Muscle of back (tissue), 11 donors: Measurements from ENCODE around the gene PFKP. TPM values are rescaled to one million over a fixed set of nuclear protein-coding genes. Genes with fewer than 3 reads are reported as not detected.
"Not testable (repeated sequence)": the region's sequence is repeated elsewhere in the genome, so short reads cannot be mapped to it uniquely, and the experiment has no call there.

ENCODE experiments used
- DNase-seq, 3 donors: peaks; one replicate each; pipeline versions ENCODE4 v3.0.0 to v3.0.0-alpha.2; 2013
- polyA plus RNA-seq, 10 donors: library from polyadenylated mRNA; unstranded; fragments of 120-200 nt; gene quantifications; one replicate each; pipeline ENCODE4 v1.2.1, GENCODE V29; 2013; ENCODE audit not compliant: insufficient read length in 10 of 10

The PFKP gene
- polyA plus RNA-seq, 10 donors, result 14.5 to 27.3 (median 18.8) TPM

GRCh38 chr10:3046210-3046779, 21.1 kb upstream of the PFKP start:
- no peak for DNase-seq

GRCh38 chr10:3046981-3047547, 20.3 kb upstream of the PFKP start:
- DNase-seq, result no peak

- DNase-seq, result no peak
Measured at GRCh38 chr10:3047596-3047995, 19.8 kb upstream of the PFKP start.

- DNase-seq, result no peak
Measured at GRCh38 chr10:3048119-3049019, 19.0 kb upstream of the PFKP start.

GRCh38 chr10:3051692-3052091, 15.7 kb upstream of the PFKP start:
- peak in 1 of 3 donors; percentile 47 for DNase-seq

GRCh38 chr10:3053155-3053554, 14.2 kb upstream of the PFKP start:
- DNase-seq, result no peak

GRCh38 chr10:3054183-3054850, 13.0 kb upstream of the PFKP start:
- peak in 2 of 3 donors; percentile 43 to 82 for DNase-seq

- DNase-seq, result peak in 2 of 3 donors; percentile 43 to 78
Measured at GRCh38 chr10:3054851-3055199, 12.5 kb upstream of the PFKP start.

- DNase-seq, result no peak
Measured at GRCh38 chr10:3056280-3057037, 10.9 kb upstream of the PFKP start.

GRCh38 chr10:3057946-3058345, 9.4 kb upstream of the PFKP start:
- no peak for DNase-seq

GRCh38 chr10:3059974-3060373, 7.4 kb upstream of the PFKP start:
- no peak for DNase-seq

- no peak for DNase-seq
Measured at GRCh38 chr10:3060481-3060889, 6.9 kb upstream of the PFKP start.

GRCh38 chr10:3061323-3061898, 5.9 kb upstream of the PFKP start:
- not testable (repeated sequence) for DNase-seq

- no peak for DNase-seq
Measured at GRCh38 chr10:3062502-3063186, 4.7 kb upstream of the PFKP start.

GRCh38 chr10:3064423-3064822, 2.9 kb upstream of the PFKP start:
- DNase-seq, result no peak

- no peak for DNase-seq
Measured at GRCh38 chr10:3065622-3066021, 1.7 kb upstream of the PFKP start.

GRCh38 chr10:3066317-3067117, 831 bp upstream of the PFKP start:
- DNase-seq, result peak in 1 of 3 donors; percentile 41

GRCh38 chr10:3067859-3068179, 471 bp downstream of the PFKP start:
- no peak for DNase-seq

GRCh38 chr10:3068201-3068967, 1.0 kb downstream of the PFKP start:
- DNase-seq, result peak; percentile 41 to 89 (median 81)
